GM19455 (cell line): ENCODE results near the gene RSAD2.
"Not testable (repeated sequence)": the region's sequence is repeated elsewhere in the genome, so short reads cannot be mapped to it uniquely, and the experiment has no call there.

Experiments
- ATAC-seq: cut with Tn5 transposase; IDR thresholded peaks from one replicate; pipeline ENCODE4 v1.9.1; 2021; ENCODE audit not compliant: unreplicated experiment

Gene RSAD2

GRCh38 chr2:6924101-6924923 lies 46.7 kb downstream of the RSAD2 start:
- no peak for ATAC-seq

GRCh38 chr2:6924924-6925409 lies 47.4 kb downstream of the RSAD2 start:
- no peak for ATAC-seq

DNA sequence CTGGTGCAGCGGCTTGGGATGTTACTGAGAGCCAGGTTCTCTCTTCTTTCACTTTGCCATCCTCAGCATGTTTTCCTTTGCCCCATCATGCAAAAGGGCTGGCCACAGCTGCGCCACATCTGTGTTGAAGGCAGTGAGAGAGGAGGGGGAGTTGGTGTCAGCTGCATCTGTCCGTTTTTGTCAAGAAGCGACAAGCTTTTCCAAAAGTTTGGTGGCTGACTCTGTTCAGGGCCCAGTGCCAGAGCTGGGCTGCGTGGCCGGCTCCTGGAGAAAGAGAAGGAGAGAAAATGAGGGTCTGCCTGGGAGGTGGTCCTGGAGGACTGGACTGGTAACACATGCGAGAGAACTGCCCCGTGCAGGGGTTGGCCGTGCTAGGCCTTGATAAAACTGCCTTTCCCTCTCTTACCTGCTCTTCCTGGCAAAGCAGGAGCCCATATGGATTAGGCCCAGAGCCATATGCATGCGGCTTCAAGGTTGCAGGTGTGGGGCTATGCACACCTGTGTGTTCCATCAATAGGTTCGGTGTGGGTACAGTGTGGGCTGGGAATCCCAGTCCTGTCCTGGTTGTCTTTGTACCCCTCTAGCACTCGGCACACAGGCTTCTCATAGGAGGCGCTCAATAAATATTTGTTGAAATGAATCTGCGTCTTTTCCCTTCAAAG lies 48.6 kb downstream of the RSAD2 start:
- ATAC-seq: no peak

GRCh38 chr2:6927186-6927585 lies 49.6 kb downstream of the RSAD2 start:
- ATAC-seq: no peak

DNA sequence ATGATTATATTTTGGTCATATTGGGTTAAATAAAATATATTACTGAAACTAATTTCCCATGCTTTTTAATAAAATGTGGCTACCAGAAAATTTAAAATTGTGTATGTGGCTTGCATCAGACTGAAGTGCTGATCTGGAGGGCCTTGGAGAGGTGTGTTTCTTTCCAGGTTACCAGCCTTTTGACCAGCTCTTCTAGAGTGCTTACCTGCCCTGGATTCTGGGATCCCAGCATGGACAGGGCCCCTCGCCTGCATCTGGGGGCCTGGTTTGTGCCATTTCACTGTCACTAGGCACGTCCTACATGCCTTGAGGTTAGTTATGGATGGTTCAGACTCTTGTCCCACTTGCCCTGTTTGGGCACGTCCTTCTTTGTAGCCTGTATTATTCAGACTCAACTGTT lies 50.2 kb downstream of the RSAD2 start:
- ATAC-seq: no peak

DNA sequence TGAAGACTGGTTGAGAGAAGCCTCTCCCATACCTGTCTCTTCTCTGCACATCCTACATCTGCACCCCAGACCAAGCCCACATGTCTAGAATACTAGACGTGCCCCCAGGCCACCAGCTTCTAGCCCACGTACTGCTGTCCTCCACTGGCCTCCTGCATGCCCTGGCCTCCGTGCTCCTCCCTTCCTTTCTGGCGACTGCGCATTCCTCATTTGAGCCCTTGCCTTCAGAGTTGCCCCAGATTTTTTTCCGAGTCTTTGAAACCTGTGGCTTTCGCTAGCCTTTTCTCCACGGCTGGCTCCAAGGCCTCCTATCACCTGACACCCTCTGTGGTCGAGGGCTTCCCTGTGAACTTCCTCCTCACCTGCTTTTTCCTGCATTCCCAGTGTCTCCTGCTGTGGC lies 50.9 kb downstream of the RSAD2 start:
- ATAC-seq: no peak

GRCh38 chr2:6929196-6929819 lies 51.7 kb downstream of the RSAD2 start:
- no peak for ATAC-seq

DNA sequence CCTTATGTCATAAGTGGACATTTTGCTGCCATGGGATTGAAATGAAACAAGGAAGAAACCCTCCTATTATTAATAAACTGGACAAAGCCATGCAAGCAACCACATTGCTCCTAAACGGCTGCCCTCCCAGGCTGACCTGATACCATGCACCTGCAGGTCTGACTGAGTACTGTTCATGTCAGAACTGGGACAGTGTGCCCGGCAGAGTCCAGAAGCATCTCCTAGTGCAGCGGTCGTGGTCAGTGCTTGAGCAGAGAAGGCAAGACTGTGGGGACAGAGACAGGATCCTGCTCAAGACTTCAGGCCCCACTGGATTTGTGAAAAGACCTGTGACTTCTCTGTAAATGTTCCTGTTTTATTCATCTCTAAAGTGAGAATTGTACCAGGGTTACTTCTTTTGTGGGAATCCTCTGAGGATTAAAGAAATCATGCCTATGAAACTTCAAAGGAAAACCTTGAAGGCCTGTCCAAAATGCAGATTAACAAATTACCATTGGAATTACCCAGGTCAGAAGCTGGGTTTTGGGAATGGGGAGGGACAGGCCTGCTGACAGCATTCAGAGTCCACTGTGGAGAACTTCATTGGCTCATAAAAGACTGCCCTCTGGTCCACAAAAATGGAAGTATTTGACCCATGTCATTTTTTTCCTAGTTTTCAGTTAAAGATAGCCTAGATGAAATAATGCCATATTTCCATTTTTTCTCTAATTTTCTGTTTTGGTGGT lies 53.5 kb downstream of the RSAD2 start:
- ATAC-seq: no peak

GRCh38 chr2:6931753-6932152 lies 54.2 kb downstream of the RSAD2 start:
- no peak for ATAC-seq

- ATAC-seq: no peak
Measured at GRCh38 chr2:6932206-6932605, 54.6 kb downstream of the RSAD2 start.

GRCh38 chr2:6932828-6933227 lies 55.3 kb downstream of the RSAD2 start:
- no peak for ATAC-seq

DNA sequence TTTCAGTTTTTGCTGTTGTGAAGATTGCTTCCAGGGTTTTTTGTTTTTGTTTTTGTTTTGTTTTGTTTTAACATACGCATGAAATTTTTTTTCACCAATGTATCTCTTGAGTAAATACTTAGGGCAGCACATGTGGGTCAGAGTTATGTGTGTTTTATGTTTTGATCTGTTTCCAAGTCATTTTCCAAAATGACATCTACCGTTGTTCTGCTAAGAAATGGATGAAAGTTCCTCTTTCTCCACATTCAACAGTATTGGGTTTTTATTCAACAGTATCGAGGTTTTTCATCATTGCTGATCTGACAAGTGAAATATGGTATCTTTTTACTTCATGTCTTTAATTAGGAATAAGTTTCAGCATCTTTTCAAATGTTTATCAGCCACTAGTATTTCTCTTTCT lies 56.3 kb downstream of the RSAD2 start:
- no peak for ATAC-seq

- ATAC-seq: no peak
Measured at GRCh38 chr2:6934345-6934744, 56.8 kb downstream of the RSAD2 start.

- no peak for ATAC-seq
Measured at GRCh38 chr2:6934758-6935651, 57.4 kb downstream of the RSAD2 start.

GRCh38 chr2:6935652-6936020 lies 58.1 kb downstream of the RSAD2 start:
- ATAC-seq: not testable (repeated sequence)

GRCh38 chr2:6937157-6937556 lies 59.6 kb downstream of the RSAD2 start:
- ATAC-seq: no peak

GRCh38 chr2:6937582-6937981 lies 60.0 kb downstream of the RSAD2 start:
- no peak for ATAC-seq

GRCh38 chr2:6939071-6939470 lies 61.5 kb downstream of the RSAD2 start:
- no peak for ATAC-seq

DNA sequence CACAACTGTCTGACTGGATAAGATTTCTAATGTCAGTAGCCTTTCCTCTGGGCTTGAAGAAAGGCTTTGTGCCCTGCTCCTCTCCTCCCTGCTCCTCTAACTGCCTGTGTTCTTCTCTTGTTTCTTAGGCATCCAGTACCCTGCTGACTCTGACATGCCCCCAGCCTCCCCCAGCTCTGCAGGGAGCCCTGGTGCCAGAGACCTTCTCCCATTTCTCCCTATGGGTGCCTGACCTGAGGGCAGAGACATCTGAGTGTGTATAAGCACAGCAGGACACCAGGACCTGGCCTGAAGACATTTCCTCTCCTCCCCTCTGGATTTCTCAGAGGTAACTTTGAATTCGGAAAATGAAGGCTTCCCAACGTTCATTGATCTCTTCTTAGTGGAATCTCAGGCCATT lies 63.2 kb downstream of the RSAD2 start:
- ATAC-seq: no peak

DNA sequence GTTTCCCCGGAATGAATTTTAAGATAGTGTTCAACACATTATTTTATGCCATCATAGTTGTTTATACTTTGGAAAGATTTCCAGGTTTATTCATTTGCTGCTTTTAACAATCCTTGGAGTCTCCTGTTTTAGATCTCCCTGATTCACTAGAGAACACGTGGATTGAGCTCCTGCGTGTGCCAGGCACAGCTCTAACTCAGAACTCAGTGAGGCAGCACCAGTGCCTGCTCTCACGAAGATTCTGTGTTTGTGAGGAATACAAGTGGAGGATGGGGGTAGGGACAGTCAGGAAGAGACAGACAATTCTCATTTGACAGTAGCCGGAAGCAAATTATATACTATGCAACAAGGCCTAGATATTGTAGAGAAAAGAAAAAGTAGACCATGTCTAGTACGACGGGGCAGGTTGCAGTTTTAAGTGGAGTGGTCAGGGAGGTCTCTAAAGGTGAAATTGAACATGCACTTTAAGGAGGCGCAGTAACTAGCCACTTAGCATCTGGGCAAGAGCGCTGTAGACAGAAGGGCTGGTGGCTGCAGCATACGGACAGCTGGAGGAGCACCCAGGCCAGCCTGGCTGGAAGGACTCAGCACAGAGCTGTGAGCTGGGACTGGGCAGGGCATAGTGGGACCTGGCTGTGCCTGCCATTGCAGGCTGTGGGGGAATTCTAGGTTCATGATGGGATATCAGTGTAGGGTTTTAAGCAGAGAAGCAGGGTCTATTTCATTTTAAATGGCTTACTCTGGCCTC lies 63.9 kb downstream of the RSAD2 start:
- no peak for ATAC-seq
